Measurements from ENCODE around the gene FMN2. TPM values are rescaled to one million over a fixed set of nuclear protein-coding genes. Genes with fewer than 3 reads are reported as not detected.
"Not testable (repeated sequence)": the region's sequence is repeated elsewhere in the genome, so short reads cannot be mapped to it uniquely, and the experiment has no call there.

Gene FMN2
- total RNA-seq, 1 donor from 2014 or later: 4.3 TPM

DNA sequence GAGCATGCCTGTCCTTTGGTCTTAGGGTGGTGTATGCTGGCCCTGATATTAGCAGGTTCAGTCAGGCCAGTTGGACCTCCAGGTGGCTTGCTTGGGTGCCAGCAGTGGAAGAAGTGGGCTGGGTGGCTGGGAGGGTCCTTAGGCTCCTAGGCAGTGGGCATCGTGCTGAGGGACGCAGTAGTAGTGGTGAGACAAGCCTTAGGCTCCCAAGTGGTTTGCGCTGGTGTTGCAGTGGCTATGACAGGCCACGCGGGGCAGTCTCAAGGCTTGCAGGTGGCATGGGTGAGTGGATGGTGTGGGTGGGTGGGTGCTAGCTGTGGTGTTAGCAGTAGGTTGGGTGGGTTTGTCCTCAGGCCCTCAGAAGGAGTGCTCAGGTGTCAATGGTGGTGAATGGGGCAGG, 162.3 kb downstream of the FMN2 start:
- Mint-ChIP-seq H3K27ac (no peak overlapping the region), H3K4me1 (ENCODE audit: unreplicated experiment) (no peaks in the 10 kb centered on the region), H3K9me3 (peaks cover 9% of the 10 kb centered on the region), H3K36me3 (no peaks in the 10 kb centered on the region), H3K4me3 (no peak overlapping the region), H3K27me3 (no peaks in the 10 kb centered on the region)
- no peak for DNase-seq (ENCODE audit: extremely low spot score, unreplicated experiment)
- TF ChIP-seq, protein P1, sequence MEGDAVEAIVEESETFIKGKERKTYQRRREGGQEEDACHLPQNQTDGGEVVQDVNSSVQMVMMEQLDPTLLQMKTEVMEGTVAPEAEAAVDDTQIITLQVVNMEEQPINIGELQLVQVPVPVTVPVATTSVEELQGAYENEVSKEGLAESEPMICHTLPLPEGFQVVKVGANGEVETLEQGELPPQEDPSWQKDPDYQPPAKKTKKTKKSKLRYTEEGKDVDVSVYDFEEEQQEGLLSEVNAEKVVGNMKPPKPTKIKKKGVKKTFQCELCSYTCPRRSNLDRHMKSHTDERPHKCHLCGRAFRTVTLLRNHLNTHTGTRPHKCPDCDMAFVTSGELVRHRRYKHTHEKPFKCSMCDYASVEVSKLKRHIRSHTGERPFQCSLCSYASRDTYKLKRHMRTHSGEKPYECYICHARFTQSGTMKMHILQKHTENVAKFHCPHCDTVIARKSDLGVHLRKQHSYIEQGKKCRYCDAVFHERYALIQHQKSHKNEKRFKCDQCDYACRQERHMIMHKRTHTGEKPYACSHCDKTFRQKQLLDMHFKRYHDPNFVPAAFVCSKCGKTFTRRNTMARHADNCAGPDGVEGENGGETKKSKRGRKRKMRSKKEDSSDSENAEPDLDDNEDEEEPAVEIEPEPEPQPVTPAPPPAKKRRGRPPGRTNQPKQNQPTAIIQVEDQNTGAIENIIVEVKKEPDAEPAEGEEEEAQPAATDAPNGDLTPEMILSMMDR (conservative IDR thresholded peaks at IDR 0.05): no peak

DNA sequence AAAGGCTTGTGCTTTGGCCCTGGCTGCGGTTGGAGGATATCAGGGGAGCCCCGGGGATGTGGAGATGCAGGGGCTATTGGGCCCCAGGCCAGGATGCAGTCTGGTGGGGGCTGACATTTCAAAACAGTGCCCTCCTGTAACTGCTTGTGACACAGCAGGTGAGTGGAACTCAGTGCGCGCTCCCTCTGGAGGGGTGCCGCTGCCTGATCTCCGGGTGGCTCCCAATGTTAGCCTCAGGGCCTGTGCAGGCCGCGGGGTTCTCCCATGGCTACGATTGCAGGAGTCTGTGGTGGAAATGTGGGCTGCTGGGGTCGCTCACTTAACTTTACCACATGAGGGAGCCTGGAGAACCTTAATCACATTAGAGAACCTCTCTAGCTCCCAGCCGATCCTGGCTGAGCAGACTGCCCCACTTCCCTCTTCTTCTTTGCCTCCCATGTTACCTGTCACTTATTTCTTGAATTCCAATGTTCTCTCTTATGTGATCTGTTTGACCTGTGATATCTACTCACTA, 163.2 kb downstream of the FMN2 start:
- Mint-ChIP-seq H3K4me1 (ENCODE audit: unreplicated experiment) (no peaks in the 10 kb centered on the region), H3K27ac (no peak overlapping the region), H3K27me3 (no peaks in the 10 kb centered on the region), H3K9me3 (peaks cover under 1% of the 10 kb centered on the region), H3K4me3 (no peak overlapping the region), H3K36me3 (no peaks in the 10 kb centered on the region)
- TF ChIP-seq, protein P1 (conservative IDR thresholded peaks at IDR 0.05): no peak
- no peak for DNase-seq (ENCODE audit: extremely low spot score, unreplicated experiment)

- Mint-ChIP-seq H3K4me3 (no peak overlapping the region), H3K9me3 (no peaks in the 10 kb centered on the region), H3K36me3 (no peaks in the 10 kb centered on the region), H3K4me1 (ENCODE audit: unreplicated experiment) (no peaks in the 10 kb centered on the region), H3K27ac (no peak overlapping the region), H3K27me3 (no peaks in the 10 kb centered on the region)
- no peak for DNase-seq (ENCODE audit: extremely low spot score, unreplicated experiment)
- TF ChIP-seq, protein P1 (conservative IDR thresholded peaks at IDR 0.05): no peak
Measured at GRCh38 chr1:240255922-240256321, 164.2 kb downstream of the FMN2 start.

DNA sequence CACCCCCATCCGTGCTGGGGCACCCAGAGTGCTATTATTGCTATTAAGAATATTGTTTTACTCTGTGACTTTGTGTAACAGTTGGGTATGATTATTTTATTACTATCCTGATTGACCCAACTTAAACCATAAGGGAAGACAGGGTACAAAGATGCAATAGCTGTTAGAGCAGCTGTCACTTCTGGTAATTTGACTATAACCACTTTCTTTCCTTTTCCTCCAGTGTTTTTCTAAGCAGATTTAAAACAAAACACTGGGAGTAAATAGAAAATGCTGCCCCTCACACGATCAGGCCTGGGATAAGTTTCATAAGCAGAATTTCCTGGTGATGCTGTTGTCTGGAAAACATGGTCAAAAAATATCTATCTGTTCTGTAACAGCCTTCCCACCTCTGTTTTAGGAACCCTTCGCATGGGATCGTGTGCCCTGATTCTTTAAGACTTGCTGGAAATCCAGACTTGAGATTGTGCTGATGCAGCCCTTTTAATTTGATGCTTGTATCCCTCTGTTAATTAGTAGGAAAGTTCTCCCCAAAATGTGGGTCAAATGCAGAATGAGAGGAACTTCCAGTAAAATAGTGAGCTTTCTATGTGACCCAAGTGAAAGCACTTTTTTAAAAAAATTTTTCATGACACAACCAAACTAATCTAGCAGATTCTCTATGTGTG, 165.3 kb downstream of the FMN2 start:
- no peak overlapping the region for H3K27ac Mint-ChIP-seq
- no peaks in the 10 kb centered on the region for H3K9me3 Mint-ChIP-seq
- H3K4me1 Mint-ChIP-seq (ENCODE audit: unreplicated experiment): no peaks in the 10 kb centered on the region
- H3K36me3 Mint-ChIP-seq: no peaks in the 10 kb centered on the region
- no peak for DNase-seq (ENCODE audit: extremely low spot score, unreplicated experiment)
- TF ChIP-seq, protein P1 (conservative IDR thresholded peaks at IDR 0.05): no peak
- H3K27me3 Mint-ChIP-seq: no peaks in the 10 kb centered on the region
- no peak overlapping the region for H3K4me3 Mint-ChIP-seq

GRCh38 chr1:240258910-240259309, 167.2 kb downstream of the FMN2 start:
- H3K27me3 Mint-ChIP-seq: no peaks in the 10 kb centered on the region
- DNase-seq (ENCODE audit: extremely low spot score, unreplicated experiment): no peak
- TF ChIP-seq, protein P1 (conservative IDR thresholded peaks at IDR 0.05): no peak
- no peaks in the 10 kb centered on the region for H3K4me1 Mint-ChIP-seq (ENCODE audit: unreplicated experiment)
- no peak overlapping the region for H3K4me3 Mint-ChIP-seq
- no peaks in the 10 kb centered on the region for H3K36me3 Mint-ChIP-seq
- no peak overlapping the region for H3K27ac Mint-ChIP-seq
- no peaks in the 10 kb centered on the region for H3K9me3 Mint-ChIP-seq

DNA sequence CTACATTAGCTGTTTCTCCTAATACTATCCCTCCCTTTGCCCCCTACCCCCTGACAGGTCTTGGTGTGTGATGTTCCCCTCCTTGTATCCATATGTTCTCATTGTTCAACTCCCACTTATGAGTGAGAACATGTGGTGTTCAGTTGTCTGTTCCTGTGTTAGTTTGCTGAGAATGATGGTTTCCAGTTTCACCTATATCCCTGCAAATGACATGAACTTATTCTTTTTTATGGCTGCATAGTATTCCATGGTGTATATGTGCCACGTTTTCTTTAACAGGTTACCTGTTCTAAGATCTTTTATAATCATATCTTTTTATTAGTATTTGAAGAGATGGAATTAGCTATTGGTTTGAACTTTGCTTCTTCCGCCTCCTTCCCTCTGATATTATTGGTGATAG, 172.8 kb downstream of the FMN2 start:
- H3K4me3 Mint-ChIP-seq; H3K36me3 Mint-ChIP-seq; H3K9me3 Mint-ChIP-seq; H3K27ac Mint-ChIP-seq; H3K4me1 Mint-ChIP-seq (ENCODE audit: unreplicated experiment); H3K27me3 Mint-ChIP-seq; DNase-seq (ENCODE audit: extremely low spot score, unreplicated experiment): not testable (repeated sequence)

All from type B pancreatic cell (in vitro differentiated cells).